ENCODE data around the gene TJP3.

TJP3 gene, protein sequence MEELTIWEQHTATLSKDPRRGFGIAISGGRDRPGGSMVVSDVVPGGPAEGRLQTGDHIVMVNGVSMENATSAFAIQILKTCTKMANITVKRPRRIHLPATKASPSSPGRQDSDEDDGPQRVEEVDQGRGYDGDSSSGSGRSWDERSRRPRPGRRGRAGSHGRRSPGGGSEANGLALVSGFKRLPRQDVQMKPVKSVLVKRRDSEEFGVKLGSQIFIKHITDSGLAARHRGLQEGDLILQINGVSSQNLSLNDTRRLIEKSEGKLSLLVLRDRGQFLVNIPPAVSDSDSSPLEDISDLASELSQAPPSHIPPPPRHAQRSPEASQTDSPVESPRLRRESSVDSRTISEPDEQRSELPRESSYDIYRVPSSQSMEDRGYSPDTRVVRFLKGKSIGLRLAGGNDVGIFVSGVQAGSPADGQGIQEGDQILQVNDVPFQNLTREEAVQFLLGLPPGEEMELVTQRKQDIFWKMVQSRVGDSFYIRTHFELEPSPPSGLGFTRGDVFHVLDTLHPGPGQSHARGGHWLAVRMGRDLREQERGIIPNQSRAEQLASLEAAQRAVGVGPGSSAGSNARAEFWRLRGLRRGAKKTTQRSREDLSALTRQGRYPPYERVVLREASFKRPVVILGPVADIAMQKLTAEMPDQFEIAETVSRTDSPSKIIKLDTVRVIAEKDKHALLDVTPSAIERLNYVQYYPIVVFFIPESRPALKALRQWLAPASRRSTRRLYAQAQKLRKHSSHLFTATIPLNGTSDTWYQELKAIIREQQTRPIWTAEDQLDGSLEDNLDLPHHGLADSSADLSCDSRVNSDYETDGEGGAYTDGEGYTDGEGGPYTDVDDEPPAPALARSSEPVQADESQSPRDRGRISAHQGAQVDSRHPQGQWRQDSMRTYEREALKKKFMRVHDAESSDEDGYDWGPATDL

DNA sequence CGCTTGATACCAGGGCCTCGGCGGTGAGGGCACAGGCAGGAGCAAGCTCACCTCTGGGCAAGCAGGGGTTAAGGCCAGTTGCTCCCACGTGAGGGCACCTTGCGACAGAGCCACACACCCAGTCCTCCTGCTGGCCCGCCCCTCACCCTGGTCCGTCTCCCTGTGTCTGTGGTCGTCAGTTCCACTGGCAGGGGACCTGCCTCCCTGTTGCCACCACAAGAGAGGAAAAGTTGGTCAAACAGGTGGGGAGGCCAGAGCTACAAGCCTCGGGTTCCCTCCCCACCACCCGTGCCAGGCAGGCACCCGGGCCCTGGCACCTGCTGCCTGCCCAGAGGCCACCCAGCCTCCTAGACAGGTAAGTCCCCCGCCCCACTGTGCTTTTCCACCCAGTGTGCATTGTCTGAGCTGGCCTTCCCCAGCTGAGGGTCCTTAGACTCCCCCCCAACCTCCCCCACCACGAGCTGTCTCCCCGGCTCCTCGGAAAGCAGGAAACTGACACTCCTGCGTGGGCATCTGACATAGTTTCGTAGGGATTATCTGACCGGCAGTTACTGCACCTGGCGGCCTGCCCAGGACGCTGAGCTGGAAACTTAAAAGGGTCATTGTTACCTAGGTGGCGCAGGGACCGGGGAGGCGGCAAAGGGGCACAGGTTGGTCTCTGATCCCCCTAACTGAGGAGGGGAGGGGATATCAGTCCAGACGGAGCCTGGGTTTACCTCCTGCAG lies at the start of gene TJP3:
TJP3 (plus strand) TSS at position 178 of the 725 bp plus-strand sequence. CDS start 20,049 bp downstream, outside the sequence.
- H3K4me2 ChIP-seq (ENCODE audit: low read depth, low read length) = peak within 1 kb of the TSS; percentile 83
- peak within 1 kb of the TSS; percentile 29; the same call in 1 of the 2 replicates for H3K27ac ChIP-seq (ENCODE audit: low read length)
- peaks cover 20% of the 10 kb centered on the region for H3K4me1 ChIP-seq (ENCODE audit: low read length)
- H3K9ac ChIP-seq (ENCODE audit: low read length) = no peak within 1 kb of the TSS
- H3K4me3 ChIP-seq (ENCODE audit: low read length) = peak within 1 kb of the TSS; percentile 42
- H2AFZ ChIP-seq (ENCODE audit: low read length) = peak within 1 kb of the TSS; percentile 25
- H3K9me2 ChIP-seq (replicated peaks; ENCODE audit: insufficient read depth, low read length) = no peaks in the 10 kb centered on the region
- H4K20me1 ChIP-seq (ENCODE audit: insufficient read depth, low read length) = no peaks in the 10 kb centered on the region
- peaks cover 9% of the 10 kb centered on the region; the same call in 1 of the 2 replicates for H3F3A ChIP-seq (ENCODE audit: insufficient read depth, low read length)
- H3K79me2 ChIP-seq (ENCODE audit: low read length) = no peaks in the 10 kb centered on the region
- no peak for TF ChIP-seq EZH2phosphoT487 (IDR thresholded peaks at IDR 0.05; ENCODE audit: low read length)
- TF ChIP-seq, protein P1, sequence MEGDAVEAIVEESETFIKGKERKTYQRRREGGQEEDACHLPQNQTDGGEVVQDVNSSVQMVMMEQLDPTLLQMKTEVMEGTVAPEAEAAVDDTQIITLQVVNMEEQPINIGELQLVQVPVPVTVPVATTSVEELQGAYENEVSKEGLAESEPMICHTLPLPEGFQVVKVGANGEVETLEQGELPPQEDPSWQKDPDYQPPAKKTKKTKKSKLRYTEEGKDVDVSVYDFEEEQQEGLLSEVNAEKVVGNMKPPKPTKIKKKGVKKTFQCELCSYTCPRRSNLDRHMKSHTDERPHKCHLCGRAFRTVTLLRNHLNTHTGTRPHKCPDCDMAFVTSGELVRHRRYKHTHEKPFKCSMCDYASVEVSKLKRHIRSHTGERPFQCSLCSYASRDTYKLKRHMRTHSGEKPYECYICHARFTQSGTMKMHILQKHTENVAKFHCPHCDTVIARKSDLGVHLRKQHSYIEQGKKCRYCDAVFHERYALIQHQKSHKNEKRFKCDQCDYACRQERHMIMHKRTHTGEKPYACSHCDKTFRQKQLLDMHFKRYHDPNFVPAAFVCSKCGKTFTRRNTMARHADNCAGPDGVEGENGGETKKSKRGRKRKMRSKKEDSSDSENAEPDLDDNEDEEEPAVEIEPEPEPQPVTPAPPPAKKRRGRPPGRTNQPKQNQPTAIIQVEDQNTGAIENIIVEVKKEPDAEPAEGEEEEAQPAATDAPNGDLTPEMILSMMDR (IDR thresholded peaks at IDR 0.05; ENCODE audit: low read length) = peak; percentile 23; the same call in 1 of the 2 replicates
- no peak for TF ChIP-seq EZH2 (optimal IDR thresholded peaks at IDR 0.05; ENCODE audit: low read depth, low read length)
- no peaks in the 10 kb centered on the region for H3K9me3 ChIP-seq (replicated peaks; ENCODE audit: insufficient read depth, low read length)
- peaks cover 47% of the 10 kb centered on the region for H3K27me3 ChIP-seq (replicated peaks; ENCODE audit: insufficient read depth, low read length)
- peak; percentile 58 for DNase-seq
- H3K36me3 ChIP-seq (replicated peaks; ENCODE audit: insufficient read depth, low read length) = no peaks in the 10 kb centered on the region

DNA sequence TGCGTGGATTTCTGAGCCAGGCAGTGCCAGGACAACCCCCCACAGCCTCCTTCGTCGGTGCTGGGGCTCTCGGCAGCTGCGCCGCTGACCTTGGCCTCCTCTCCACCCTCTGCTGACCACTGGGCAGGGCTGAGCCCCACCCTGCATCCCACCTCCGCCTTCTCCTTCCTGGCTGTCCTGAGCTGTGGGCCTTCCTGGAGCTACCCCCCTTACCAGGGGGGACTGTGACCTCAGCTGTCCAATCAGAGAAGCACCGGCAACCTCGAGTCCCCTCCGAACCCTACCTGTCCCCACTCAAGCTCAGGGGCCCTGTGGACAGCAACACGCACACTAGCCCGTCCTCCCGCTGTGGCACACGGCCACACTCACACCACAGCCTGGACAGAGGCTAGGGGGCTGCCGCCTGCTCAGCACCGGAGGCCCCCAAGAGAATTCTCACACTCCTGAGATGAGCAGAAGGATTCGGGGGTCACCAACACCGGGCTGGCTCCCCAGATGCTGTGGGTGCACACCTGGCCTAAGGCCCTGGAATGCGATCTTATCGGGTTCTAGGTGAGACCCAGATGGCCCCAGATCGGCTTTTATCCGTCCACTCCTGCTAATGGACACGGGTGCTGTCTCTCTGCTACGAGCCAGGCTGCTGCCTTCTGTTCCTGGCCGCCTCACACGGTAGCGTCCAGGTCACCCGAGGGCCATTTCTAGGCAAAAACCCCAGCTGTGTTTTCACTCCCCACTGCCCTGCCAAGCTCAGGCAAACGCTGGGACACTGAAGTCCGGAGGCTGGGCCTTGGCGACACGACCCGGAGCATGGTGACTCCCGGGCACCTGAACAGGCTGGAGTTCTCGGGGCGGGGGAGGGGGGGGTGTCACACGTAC lies 49.1 kb upstream of the TJP3 start:
- H3K36me3 ChIP-seq (replicated peaks; ENCODE audit: insufficient read depth, low read length) = no peaks in the 10 kb centered on the region
- no peak overlapping the region for H3K4me2 ChIP-seq (ENCODE audit: low read depth, low read length)
- H3K4me1 ChIP-seq (ENCODE audit: low read length) = no peaks in the 10 kb centered on the region
- no peak overlapping the region for H3K4me3 ChIP-seq (ENCODE audit: low read length)
- no peak overlapping the region for H3K9ac ChIP-seq (ENCODE audit: low read length)
- no peaks in the 10 kb centered on the region for H3K27me3 ChIP-seq (replicated peaks; ENCODE audit: insufficient read depth, low read length)
- no peak for TF ChIP-seq EZH2phosphoT487 (IDR thresholded peaks at IDR 0.05; ENCODE audit: low read length)
- no peak for TF ChIP-seq EZH2 (optimal IDR thresholded peaks at IDR 0.05; ENCODE audit: low read depth, low read length)
- TF ChIP-seq, protein P1 (IDR thresholded peaks at IDR 0.05; ENCODE audit: low read length) = no peak
- H3K9me2 ChIP-seq (replicated peaks; ENCODE audit: insufficient read depth, low read length) = no peaks in the 10 kb centered on the region
- H3K27ac ChIP-seq (ENCODE audit: low read length) = no peak overlapping the region
- no peaks in the 10 kb centered on the region for H3K79me2 ChIP-seq (ENCODE audit: low read length)
- H3K9me3 ChIP-seq (replicated peaks; ENCODE audit: insufficient read depth, low read length) = no peaks in the 10 kb centered on the region
- no peak for DNase-seq
- H4K20me1 ChIP-seq (ENCODE audit: insufficient read depth, low read length) = no peaks in the 10 kb centered on the region
- no peaks in the 10 kb centered on the region for H3F3A ChIP-seq (ENCODE audit: insufficient read depth, low read length)
- no peak overlapping the region for H2AFZ ChIP-seq (ENCODE audit: low read length)

DNA sequence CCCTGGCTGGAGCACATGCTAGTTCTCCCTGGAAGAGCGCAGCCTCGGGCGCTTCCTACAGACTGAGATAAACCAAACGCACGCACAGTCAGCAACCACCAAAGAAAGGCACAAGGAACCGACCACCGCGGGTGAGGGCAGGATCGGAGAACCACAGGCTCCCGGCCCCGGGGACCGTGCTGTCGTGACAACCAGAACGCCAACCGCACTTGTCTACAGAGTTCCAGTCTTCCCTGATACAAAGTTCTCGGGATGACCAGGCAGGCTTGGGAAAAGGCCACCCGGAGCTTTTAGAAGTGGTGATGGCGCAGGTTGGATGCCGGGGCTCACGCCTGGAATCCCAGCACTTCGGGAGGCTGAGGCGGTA lies 48.5 kb upstream of the TJP3 start:
- H3K36me3 ChIP-seq (replicated peaks; ENCODE audit: insufficient read depth, low read length) = no peaks in the 10 kb centered on the region
- H3K9me2 ChIP-seq (replicated peaks; ENCODE audit: insufficient read depth, low read length) = no peaks in the 10 kb centered on the region
- no peak for DNase-seq
- H3K79me2 ChIP-seq (ENCODE audit: low read length) = no peaks in the 10 kb centered on the region
- H3K9me3 ChIP-seq (replicated peaks; ENCODE audit: insufficient read depth, low read length) = no peaks in the 10 kb centered on the region
- H3F3A ChIP-seq (ENCODE audit: insufficient read depth, low read length) = no peaks in the 10 kb centered on the region
- TF ChIP-seq EZH2phosphoT487 (IDR thresholded peaks at IDR 0.05; ENCODE audit: low read length) (no peak), EZH2 (optimal IDR thresholded peaks at IDR 0.05; ENCODE audit: low read depth, low read length) (no peak)
- TF ChIP-seq, protein P1 (IDR thresholded peaks at IDR 0.05; ENCODE audit: low read length) = no peak
- H3K27ac ChIP-seq (ENCODE audit: low read length) = no peak overlapping the region
- no peak overlapping the region for H3K4me2 ChIP-seq (ENCODE audit: low read depth, low read length)
- no peak overlapping the region for H3K4me3 ChIP-seq (ENCODE audit: low read length)
- no peak overlapping the region for H2AFZ ChIP-seq (ENCODE audit: low read length)
- no peaks in the 10 kb centered on the region for H3K4me1 ChIP-seq (ENCODE audit: low read length)
- no peaks in the 10 kb centered on the region for H3K27me3 ChIP-seq (replicated peaks; ENCODE audit: insufficient read depth, low read length)
- H4K20me1 ChIP-seq (ENCODE audit: insufficient read depth, low read length) = no peaks in the 10 kb centered on the region
- no peak overlapping the region for H3K9ac ChIP-seq (ENCODE audit: low read length)
